K562 (cell line): ENCODE results near the gene PCDHGA4. TPM values are rescaled to one million over a fixed set of nuclear protein-coding genes. Genes with fewer than 3 reads are reported as not detected.

Experiments
- CREBBP ChIP-seq: IDR thresholded peaks from one replicate; pipeline ENCODE4 v1.6.1; 2012; ENCODE audit warnings: low read depth, mild to moderate bottlenecking, control low read depth, inconsistent platforms, low read length
- GATAD2B ChIP-seq: fragments of 450-650 bp; IDR thresholded peaks from 2 replicates; pipeline ENCODE4 v1.6.1; 2017; ENCODE audit warnings: mild to moderate bottlenecking, borderline replicate concordance
- NEUROD1 ChIP-seq: fragments of 150-350 bp; IDR thresholded peaks from 2 replicates; pipeline ENCODE4 v1.6.1; 2014; ENCODE audit warnings: borderline replicate concordance, low read length, low read depth; ENCODE audit not compliant: partially characterized antibody
- NR4A1 ChIP-seq, 2 experiments: fragments of 250-450 bp in 1 of 2; fragments of 450-650 bp in 1 of 2; sonication (Bioruptor Pico) in 1 of 2; IDR thresholded peaks; 2 replicates each; pipeline versions ENCODE4 v1.4.0 to v1.6.1; 2016 to 2020; ENCODE audit warnings: mild to moderate bottlenecking in 2 of 2, missing compliant biosample characterization in 1 of 2, missing genetic modification characterization in 1 of 2, moderate library complexity in 1 of 2
- PTBP1 ChIP-seq: fragments of 200-400 bp; formaldehyde crosslinking; IDR thresholded peaks from 2 replicates; pipeline ENCODE4 v1.6.1; 2017; ENCODE audit warnings: low read depth, low read length
- RBM17 ChIP-seq: fragments of 200-400 bp; formaldehyde crosslinking; IDR thresholded peaks from 2 replicates; pipeline ENCODE4 v1.6.1; 2017; ENCODE audit warnings: low read depth, mild to moderate bottlenecking, low read length, borderline replicate concordance
- SMAD2 ChIP-seq: fragments of 150-350 bp; IDR thresholded peaks from 2 replicates; pipeline ENCODE4 v1.6.1; 2014; ENCODE audit warnings: low read depth, mild to moderate bottlenecking, low read length
- SMC3 ChIP-seq: conservative IDR thresholded peaks from 2 replicates; pipeline ENCODE4 v1.6.1; 2011; ENCODE audit warnings: low read depth, low read length, improper control_type of control experiment; ENCODE audit not compliant: insufficient read depth
- ZNF197 ChIP-seq: fragments of 200-800 bp; sonication (Bioruptor generic); IDR thresholded peaks from 2 replicates; pipeline ENCODE4 v1.6.1; 2016; ENCODE audit warnings: low read depth, missing genetic modification characterization, missing compliant biosample characterization
- ZNF253 ChIP-seq: fragments of 250-450 bp; sonication (Bioruptor Pico); conservative IDR thresholded peaks from 2 replicates; pipeline ENCODE4 v1.6.1; 2021; ENCODE audit warnings: mild to moderate bottlenecking
- ZNF280B ChIP-seq: fragments of 250-450 bp; sonication (Bioruptor Pico); IDR thresholded peaks from 2 replicates; pipeline ENCODE4 v1.5.1; 2021; ENCODE audit warnings: mild to moderate bottlenecking
- ZNF384 ChIP-seq: IDR thresholded peaks from 2 replicates; pipeline ENCODE4 v1.6.1; 2012; ENCODE audit warnings: low read depth, low read length, improper control_type of control experiment
- ZNF699 ChIP-seq: fragments of 250-450 bp; sonication (Bioruptor Pico); IDR thresholded peaks from 2 replicates; pipeline ENCODE4 v1.8.0; 2021; ENCODE audit warnings: mild to moderate bottlenecking, moderate library complexity; ENCODE audit not compliant: insufficient replicate concordance
- polyA plus RNA-seq, 8 experiments: library from polyadenylated mRNA; depleted of rRNA in 4 of 8; stranded (reverse) in 5 of 8; unstranded in 3 of 8; fragments of >200 nt; fragmentation: Nextera tagmentation in 2 of 8; fragmentation: Illumina TruSeq in 1 of 8; extraction: Ambion mirVana in 2 of 8; extraction: Trizol in 1 of 8; gene quantifications; 2 replicates each; pipeline versions ENCODE4 v1.2.1 to v1.2.3, GENCODE V29; 2011 to 2014; ENCODE audit warnings: inconsistent platforms in 1 of 8, missing spikeins in 1 of 8
- total RNA-seq, 7 experiments: library from RNA; depleted of rRNA in 6 of 7; stranded (reverse); fragments of >200 nt in 6 of 7; fragmentation: Illumina TruSeq in 2 of 7; extraction: Trizol in 2 of 7; gene quantifications; 2 replicates each; pipeline versions ENCODE4 v1.2.1 to v1.2.3, GENCODE V29; 2011 to 2021; ENCODE audit warnings: low replicate concordance in 1 of 7

Gene PCDHGA4
- total and polyA plus RNA-seq, 9 of the 15 experiments (the other 6 are each of a cell fraction or from before 2014, with no cell fraction given), result 0.12 to 0.40 (median 0.36) TPM; not detected in 2

DNA sequence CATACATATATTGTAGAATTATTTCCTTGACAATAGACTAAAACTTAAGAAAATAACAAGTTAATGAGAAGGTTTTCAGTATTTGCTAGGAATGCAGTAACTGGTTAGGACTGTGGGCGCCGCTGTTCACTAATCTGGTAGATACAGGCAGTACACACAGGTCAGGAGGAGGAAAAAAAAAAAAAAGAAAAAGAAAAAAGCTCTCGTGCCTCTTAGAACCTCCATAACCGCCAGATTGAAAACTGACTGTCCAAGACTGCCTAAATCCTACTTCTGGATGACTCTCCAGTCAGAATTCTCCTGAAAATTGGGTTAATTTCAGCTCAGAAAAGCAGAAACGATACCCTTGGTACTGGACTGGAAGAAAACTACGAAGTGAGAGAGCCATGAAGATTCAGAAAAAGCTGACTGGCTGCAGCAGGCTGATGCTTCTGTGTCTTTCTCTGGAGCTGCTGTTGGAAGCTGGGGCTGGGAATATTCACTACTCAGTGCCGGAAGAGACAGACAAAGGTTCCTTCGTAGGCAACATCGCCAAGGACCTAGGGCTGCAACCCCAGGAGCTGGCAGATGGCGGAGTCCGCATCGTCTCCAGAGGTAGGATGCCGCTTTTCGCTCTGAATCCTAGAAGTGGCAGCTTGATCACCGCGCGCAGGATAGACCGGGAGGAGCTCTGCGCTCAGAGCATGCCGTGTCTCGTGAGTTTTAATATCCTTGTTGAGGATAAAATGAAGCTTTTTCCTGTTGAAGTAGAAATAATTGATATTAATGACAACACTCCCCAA lies 24.3 kb upstream of the PCDHGA4 start, which contains the start of gene PCDHGA1 (continued):
- TF ChIP-seq ZNF253 (CRISPR knock-in tag), result no peak
- 0 out of 2 replicates have a peak, but pooled peaks have one; percentile 9 for TF ChIP-seq SMC3
- peak; percentile 89 for TF ChIP-seq ZNF384
- no peak for TF ChIP-seq GATAD2B
- no peak for TF ChIP-seq NR4A1 (CRISPR knock-in tag; IDR thresholded peaks at IDR 0.05)
- no peak for TF ChIP-seq NR4A1 (tag; IDR thresholded peaks at IDR 0.05)
- no peak for TF ChIP-seq SMAD2
- TF ChIP-seq CREBBP, result no peak
- TF ChIP-seq RBM17, result no peak
- no peak for TF ChIP-seq ZNF280B (CRISPR knock-in tag)
- TF ChIP-seq ZNF699 (CRISPR knock-in tag), result no peak
- TF ChIP-seq PTBP1, result no peak
- no peak for TF ChIP-seq ZNF197 (CRISPR knock-in tag)
- no peak for TF ChIP-seq NEUROD1
